ENCODE results near the gene PEX11B.

The PEX11B gene

GRCh38 chr1:145878724-145879123 lies 39.8 kb downstream of the PEX11B start:
- Histone ChIP-seq H3K4me3 (no peak overlapping the region), H3K9me3 (no peaks in the 10 kb centered on the region), H3K27me3 (no peaks in the 10 kb centered on the region), H3K36me3 (no peaks in the 10 kb centered on the region), H3K27ac (no peak overlapping the region), H3K4me1 (no peaks in the 10 kb centered on the region)
- TF ChIP-seq CTCF (IDR thresholded peaks at IDR 0.05), result no peak
- intact Hi-C loops (cut with DNase I; ENCODE audit: low total_unique reads), result no loop called here
- no peak for DNase-seq

GRCh38 chr1:145877923-145878486 lies 40.5 kb downstream of the PEX11B start:
- H3K4me1 ChIP-seq, result peaks cover 0 to 4% (median under 1%) of the 10 kb centered on the region in 4 donors
- no peaks in the 10 kb centered on the region for H3K27me3 ChIP-seq
- no peak for TF ChIP-seq CTCF (IDR thresholded peaks at IDR 0.05)
- H3K4me3 ChIP-seq, result no peak overlapping the region
- intact Hi-C loops (cut with DNase I; ENCODE audit: low total_unique reads), result no loop called here
- no peaks in the 10 kb centered on the region for H3K9me3 ChIP-seq
- no peaks in the 10 kb centered on the region for H3K36me3 ChIP-seq
- peak in 1 of 2 donors; percentile 59 for DNase-seq
- no peak overlapping the region for H3K27ac ChIP-seq

GRCh38 chr1:145874646-145875045 lies 43.9 kb downstream of the PEX11B start:
- TF ChIP-seq CTCF (IDR thresholded peaks at IDR 0.05), result no peak

GRCh38 chr1:145871994-145872924 lies 46.3 kb downstream of the PEX11B start:
- H3K36me3 ChIP-seq, result peaks cover 0 to 7% (median 0%) of the 10 kb centered on the region in 3 donors
- no peaks in the 10 kb centered on the region for H3K9me3 ChIP-seq
- peak overlapping the region; percentile 82 to 85 for H3K27ac ChIP-seq
- H3K4me3 ChIP-seq, result peak overlapping the region; percentile 56 to 61
- peak; percentile 80 to 86 for DNase-seq
- peaks cover 0 to 24% (median 7%) of the 10 kb centered on the region in 4 donors for H3K4me1 ChIP-seq
- H3K27me3 ChIP-seq, result no peaks in the 10 kb centered on the region
- intact Hi-C loops (cut with DNase I; ENCODE audit: low total_unique reads), result no loop called here
- no peak for TF ChIP-seq CTCF (IDR thresholded peaks at IDR 0.05)

More at GRCh38 chr1:145874646-145875045, 43.9 kb downstream of the PEX11B start:
- no peaks in the 10 kb centered on the region for H3K9me3 ChIP-seq
- peaks cover 0 to 24% (median 7%) of the 10 kb centered on the region in 4 donors for H3K4me1 ChIP-seq
- no peaks in the 10 kb centered on the region for H3K27me3 ChIP-seq
- intact Hi-C loops (cut with DNase I; ENCODE audit: low total_unique reads), result no loop called here
- no peak overlapping the region for H3K4me3 ChIP-seq
- peak in 1 of 2 donors; percentile 12 for DNase-seq
- no peak overlapping the region for H3K27ac ChIP-seq
- H3K36me3 ChIP-seq, result no peaks in the 10 kb centered on the region

GRCh38 chr1:145868232-145868631 lies 50.3 kb downstream of the PEX11B start:
- DNase-seq, result peak in 1 of 2 donors; percentile 24
- H3K4me1 ChIP-seq, result peaks cover 0 to 24% (median 6%) of the 10 kb centered on the region in 4 donors
- no peaks in the 10 kb centered on the region for H3K27me3 ChIP-seq
- intact Hi-C loops (cut with DNase I; ENCODE audit: low total_unique reads), result no loop called here
- no peak overlapping the region for H3K27ac ChIP-seq
- H3K9me3 ChIP-seq, result no peaks in the 10 kb centered on the region
- H3K36me3 ChIP-seq, result peaks cover 0 to 32% (median 6%) of the 10 kb centered on the region in 3 donors
- H3K4me3 ChIP-seq, result no peak overlapping the region
- no peak for TF ChIP-seq CTCF (IDR thresholded peaks at IDR 0.05)
